NT2/D1 (cell line): ENCODE measurements around the gene FEZ2.

Experiments
- DNase-seq: peaks from one replicate; pipeline ENCODE4 v3.0.0-alpha.2; 2011; ENCODE audit warnings: low read depth, low spot score
- H3K27me3 ChIP-seq: 2 replicates; pipeline ENCODE4 v1.6.0; 2011; ENCODE audit warnings: mild to moderate bottlenecking; ENCODE audit not compliant: insufficient read length, insufficient read depth
- H3K36me3 ChIP-seq: 2 replicates; pipeline ENCODE4 v1.6.1; 2011; ENCODE audit warnings: mild to moderate bottlenecking, low read length, mixed read lengths; ENCODE audit not compliant: insufficient read depth, insufficient read length
- H3K4me1 ChIP-seq: 2 replicates; pipeline ENCODE4 v1.5.1; 2011; ENCODE audit not compliant: insufficient read depth, insufficient read length
- H3K4me3 ChIP-seq: 2 replicates; pipeline ENCODE4 v1.5.1; 2011; ENCODE audit warnings: low read depth; ENCODE audit not compliant: insufficient read length
- H3K9ac ChIP-seq: 2 replicates; pipeline ENCODE4 v1.6.0; 2011; ENCODE audit warnings: low read depth; ENCODE audit not compliant: insufficient read length
- H3K9me3 ChIP-seq: 2 replicates; pipeline ENCODE4 v1.5.1; 2011; ENCODE audit warnings: mild to moderate bottlenecking, low read length; ENCODE audit not compliant: insufficient read depth
- SUZ12 ChIP-seq: IDR thresholded peaks from 2 replicates; pipeline ENCODE4 v1.6.1; 2011; ENCODE audit not compliant: insufficient read length, insufficient read depth; ENCODE audit errors: extremely low read depth
- YY1 ChIP-seq: IDR thresholded peaks from 2 replicates; pipeline ENCODE4 v1.6.1; 2011; ENCODE audit not compliant: insufficient read length, insufficient read depth
- ZNF274 ChIP-seq: IDR thresholded peaks from 2 replicates; pipeline ENCODE4 v1.6.1; 2011; ENCODE audit warnings: mild to moderate bottlenecking, low read depth, low read length

FEZ2 gene

GRCh38 chr2:36541891-36542595, 55.9 kb downstream of the FEZ2 start:
- Histone ChIP-seq H3K36me3 (peaks cover 74% of the 10 kb centered on the region), H3K27me3 (no peaks in the 10 kb centered on the region), H3K9ac (no peak overlapping the region), H3K4me1 (no peaks in the 10 kb centered on the region), H3K9me3 (no peaks in the 10 kb centered on the region), H3K4me3 (no peak overlapping the region)
- no peak for TF ChIP-seq SUZ12
- TF ChIP-seq ZNF274: no peak
- TF ChIP-seq YY1: no peak
- DNase-seq: no peak

DNA sequence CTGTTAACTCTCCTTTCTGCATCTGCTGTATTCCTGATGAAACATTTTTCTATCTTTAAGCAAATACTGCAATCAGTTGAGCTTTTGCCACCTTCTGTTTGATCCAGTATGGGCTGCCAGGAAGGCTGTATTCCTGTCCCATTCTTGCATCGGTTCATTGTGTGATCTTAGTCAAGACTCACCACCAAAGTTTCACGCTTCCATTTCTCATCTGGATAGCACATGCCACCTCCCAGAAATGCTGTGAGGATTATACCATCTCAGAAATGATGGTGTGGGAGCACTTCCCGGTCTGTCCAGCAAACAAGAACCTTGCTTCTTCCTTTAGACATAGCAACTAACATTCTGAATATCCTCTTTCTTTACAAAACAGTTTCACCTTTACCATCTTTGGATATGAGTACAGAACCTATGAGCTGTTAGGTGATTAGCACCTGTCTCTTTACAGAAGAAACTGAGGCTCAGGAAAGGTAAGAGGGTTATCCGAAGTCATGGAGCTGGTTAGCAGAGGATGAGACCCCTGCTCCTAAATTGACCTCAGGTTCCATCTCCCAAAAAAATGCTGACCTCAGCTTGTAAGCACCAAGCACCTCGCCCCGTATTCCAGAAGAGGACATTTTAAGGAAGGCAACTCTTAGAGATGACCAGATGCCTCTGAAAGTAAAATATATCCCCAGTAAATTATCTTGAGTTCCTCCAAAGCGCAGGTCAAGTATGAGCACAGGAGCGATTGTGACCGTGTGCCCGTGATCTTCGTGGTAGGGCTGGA, 56.8 kb downstream of the FEZ2 start:
- TF ChIP-seq SUZ12: no peak
- no peak for TF ChIP-seq ZNF274
- no peak for TF ChIP-seq YY1
- Histone ChIP-seq H3K36me3 (peaks cover 76% of the 10 kb centered on the region), H3K9ac (no peak overlapping the region), H3K9me3 (no peaks in the 10 kb centered on the region), H3K27me3 (no peaks in the 10 kb centered on the region), H3K4me3 (no peak overlapping the region), H3K4me1 (no peaks in the 10 kb centered on the region)
- no peak for DNase-seq

DNA sequence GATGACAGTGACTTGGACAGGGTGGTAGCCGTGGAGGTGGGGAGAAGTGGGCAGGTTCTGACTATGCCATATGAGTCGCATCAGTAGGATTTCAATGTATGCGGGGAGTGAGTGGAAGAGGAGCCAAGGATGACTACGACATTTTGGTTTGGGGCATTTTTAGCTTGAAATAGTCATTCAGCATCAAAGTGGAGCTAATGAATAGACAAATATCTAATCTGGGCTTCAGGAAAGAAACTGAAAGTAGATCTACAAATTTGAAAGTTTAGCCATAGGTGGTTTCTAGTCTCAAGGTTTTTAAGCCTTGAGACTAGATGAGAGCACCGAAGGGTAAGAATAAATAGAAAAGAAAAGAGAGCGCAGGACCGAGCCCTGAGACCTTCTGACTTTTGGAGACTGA, 58.3 kb downstream of the FEZ2 start:
- no peaks in the 10 kb centered on the region for H3K9me3 ChIP-seq
- no peak for TF ChIP-seq SUZ12
- no peak for TF ChIP-seq YY1
- TF ChIP-seq ZNF274: no peak
- H3K27me3 ChIP-seq: no peaks in the 10 kb centered on the region
- peaks cover 65% of the 10 kb centered on the region for H3K36me3 ChIP-seq
- H3K9ac ChIP-seq: no peak overlapping the region
- no peaks in the 10 kb centered on the region for H3K4me1 ChIP-seq
- no peak overlapping the region for H3K4me3 ChIP-seq
- no peak for DNase-seq

GRCh38 chr2:36538335-36538734, 59.6 kb downstream of the FEZ2 start:
- Histone ChIP-seq H3K9me3 (no peaks in the 10 kb centered on the region), H3K4me1 (no peaks in the 10 kb centered on the region), H3K27me3 (no peaks in the 10 kb centered on the region), H3K4me3 (no peak overlapping the region), H3K9ac (no peak overlapping the region), H3K36me3 (peaks cover 53% of the 10 kb centered on the region)
- no peak for TF ChIP-seq ZNF274
- TF ChIP-seq YY1: no peak
- TF ChIP-seq SUZ12: no peak
- no peak for DNase-seq

DNA sequence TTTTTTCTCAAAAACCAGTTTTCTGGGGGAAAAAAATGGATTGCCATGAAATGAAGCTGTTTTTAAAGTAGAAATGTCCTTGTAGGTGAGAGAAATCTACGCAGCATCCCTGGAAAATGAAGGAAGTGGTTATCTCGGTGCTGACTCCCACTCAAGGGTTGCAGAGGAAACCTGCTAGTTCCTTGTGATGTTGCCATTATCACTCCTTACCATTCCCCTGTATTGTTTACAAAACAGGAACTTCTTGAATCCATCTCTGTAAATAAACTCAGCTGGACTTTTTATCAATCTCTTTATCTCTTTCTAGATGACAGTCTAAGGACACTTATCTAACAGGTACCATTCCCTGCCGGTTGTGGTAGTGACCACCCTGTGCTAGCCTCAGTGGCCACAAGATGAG, 61.2 kb downstream of the FEZ2 start:
- DNase-seq: no peak
- Histone ChIP-seq H3K4me1 (no peaks in the 10 kb centered on the region), H3K36me3 (peaks cover 48% of the 10 kb centered on the region), H3K9ac (no peak overlapping the region), H3K4me3 (no peak overlapping the region), H3K9me3 (no peaks in the 10 kb centered on the region), H3K27me3 (no peaks in the 10 kb centered on the region)
- TF ChIP-seq ZNF274: no peak
- TF ChIP-seq YY1: no peak
- no peak for TF ChIP-seq SUZ12

GRCh38 chr2:36535099-36535498, 62.9 kb downstream of the FEZ2 start:
- Histone ChIP-seq H3K4me3 (no peak overlapping the region), H3K4me1 (no peaks in the 10 kb centered on the region), H3K36me3 (peaks cover 51% of the 10 kb centered on the region), H3K9me3 (no peaks in the 10 kb centered on the region), H3K9ac (no peak overlapping the region), H3K27me3 (no peaks in the 10 kb centered on the region)
- TF ChIP-seq SUZ12 (no peak), YY1 (no peak), ZNF274 (no peak)
- no peak for DNase-seq

DNA sequence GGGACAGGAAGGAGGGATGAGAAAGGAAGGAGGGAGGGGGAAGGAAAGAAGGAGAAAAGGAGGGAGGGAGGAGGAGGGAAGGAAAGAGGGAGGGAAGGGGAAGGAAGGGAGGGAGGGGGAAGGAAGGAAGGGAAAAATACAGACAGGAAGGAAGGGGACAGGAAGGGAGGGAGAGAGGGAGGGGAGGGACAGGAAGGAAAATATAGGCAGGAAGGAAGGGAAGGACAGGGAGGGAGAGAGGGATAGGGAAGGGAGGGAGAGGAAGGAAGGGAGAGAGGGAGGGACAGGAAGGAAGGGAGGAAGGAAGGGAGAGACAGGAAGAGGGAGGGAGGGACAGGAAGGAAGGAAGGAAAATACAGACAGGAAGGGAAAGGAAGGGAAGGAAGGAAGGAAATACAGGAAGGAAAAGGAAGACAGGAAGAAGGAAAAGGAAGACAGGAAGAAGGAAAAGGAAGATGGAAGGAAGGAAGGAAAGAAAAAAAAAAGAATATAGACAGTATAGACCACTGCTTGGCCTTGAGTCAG, 63.6 kb downstream of the FEZ2 start:
- TF ChIP-seq SUZ12: no peak
- no peak for TF ChIP-seq YY1
- TF ChIP-seq ZNF274: no peak
- Histone ChIP-seq H3K9ac (no peak overlapping the region), H3K4me3 (no peak overlapping the region), H3K4me1 (no peaks in the 10 kb centered on the region), H3K9me3 (no peaks in the 10 kb centered on the region), H3K36me3 (peaks cover 48% of the 10 kb centered on the region), H3K27me3 (no peaks in the 10 kb centered on the region)
- no peak for DNase-seq
